ENCODE measurements around the gene CLSTN3.
"Not testable (repeated sequence)": the region's sequence is repeated elsewhere in the genome, so short reads cannot be mapped to it uniquely, and the experiment has no call there.

CLSTN3 gene

DNA sequence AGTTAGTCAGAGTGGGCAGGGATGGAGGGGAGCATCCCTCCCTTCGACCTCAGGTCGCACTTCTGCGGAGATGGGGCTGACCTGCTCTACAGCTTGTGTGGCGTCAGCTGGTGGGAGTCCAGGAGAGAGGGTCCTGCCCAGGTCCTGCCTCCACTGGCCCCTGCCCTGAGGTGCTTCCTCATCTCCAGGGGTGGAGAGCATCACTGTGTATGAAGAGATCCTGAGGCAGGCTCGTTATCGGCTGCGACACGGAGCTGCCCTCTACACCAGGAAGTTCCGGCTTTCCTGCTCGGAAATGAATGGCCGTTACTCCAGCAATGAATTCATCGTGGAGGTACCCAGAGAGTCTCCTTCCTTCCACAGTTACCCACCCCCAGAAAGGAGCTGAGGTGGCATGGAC lies 20.2 kb downstream of the CLSTN3 start:
- no peak for DNase-seq (ENCODE audit: low spot score)

DNA sequence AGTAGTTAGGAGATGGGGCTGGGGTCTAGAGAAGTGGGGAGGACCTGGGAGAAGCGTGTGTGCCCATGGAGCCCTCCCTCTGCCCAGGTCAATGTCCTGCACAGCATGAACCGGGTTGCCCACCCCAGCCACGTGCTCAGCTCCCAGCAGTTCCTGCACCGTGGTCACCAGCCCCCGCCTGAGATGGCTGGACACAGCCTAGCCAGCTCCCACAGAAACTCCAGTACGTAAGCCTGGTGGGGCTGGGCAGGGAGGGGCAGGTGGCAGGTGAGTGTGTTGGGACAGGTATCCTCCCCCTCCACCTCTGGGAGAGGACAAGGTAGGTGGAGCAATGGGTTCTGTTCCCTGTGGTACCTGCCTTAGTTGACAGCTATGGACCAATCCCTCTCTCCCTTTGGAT lies 20.7 kb downstream of the CLSTN3 start:
- DNase-seq (ENCODE audit: low spot score), result no peak

DNA sequence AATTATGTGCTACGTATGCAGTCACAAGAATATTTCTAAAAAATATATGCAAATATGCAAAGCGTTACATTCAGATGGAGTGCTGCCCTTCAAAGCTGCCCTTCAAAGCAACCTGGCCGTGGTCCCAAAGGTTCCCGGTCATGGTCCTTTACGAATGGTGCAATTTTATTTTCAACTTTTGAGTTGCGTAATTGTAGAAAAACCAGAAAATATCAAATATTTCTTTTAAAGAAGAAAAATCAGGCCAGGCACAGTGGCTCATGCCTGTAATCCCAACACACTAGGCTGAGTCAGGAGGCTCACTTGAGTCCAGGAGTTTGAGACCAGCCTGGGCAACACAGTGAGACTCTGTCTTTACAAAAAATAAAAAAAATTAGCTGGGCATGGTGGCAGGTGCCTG lies 21.4 kb downstream of the CLSTN3 start:
- no peak for DNase-seq (ENCODE audit: low spot score)

DNA sequence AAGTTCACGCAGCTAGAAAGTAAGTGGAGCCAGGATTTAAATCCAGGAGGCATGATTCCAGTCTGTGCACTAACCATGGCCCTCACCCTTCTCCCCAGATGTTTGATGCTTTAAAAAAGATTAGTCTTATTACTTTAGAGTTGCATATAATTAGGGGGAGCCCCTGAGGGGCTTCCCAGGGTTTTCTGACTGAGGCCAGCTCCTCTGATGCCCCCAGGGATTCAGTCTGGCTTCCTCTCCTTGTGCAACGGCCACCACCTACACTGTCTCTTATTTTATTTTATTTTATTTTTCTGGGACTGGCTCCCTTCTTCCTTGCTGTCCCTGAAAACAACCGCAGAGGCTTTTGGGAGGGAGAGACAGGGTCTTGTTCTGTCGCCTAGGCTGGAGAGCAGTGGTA lies 22.6 kb downstream of the CLSTN3 start:
- no peak for DNase-seq (ENCODE audit: low spot score)

DNA sequence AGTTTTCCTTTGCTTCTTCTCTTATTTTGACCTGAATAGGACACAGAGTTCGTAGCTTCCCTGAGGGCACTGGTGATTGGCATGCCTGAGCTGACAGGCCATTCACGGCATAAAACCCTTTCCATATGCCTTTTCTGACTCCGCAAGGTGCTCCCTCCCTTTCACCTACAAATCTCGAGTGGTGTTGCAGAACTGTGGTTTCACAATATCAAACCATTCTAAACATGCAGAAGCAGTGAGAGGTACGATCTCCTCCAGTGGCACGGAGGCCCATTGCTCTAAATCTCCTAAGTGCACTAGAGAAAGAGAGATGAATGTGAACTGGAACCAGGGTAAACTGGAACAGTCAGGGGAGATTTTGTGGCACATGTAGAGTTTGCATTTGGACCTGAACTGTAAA lies 23.9 kb downstream of the CLSTN3 start:
- DNase-seq (ENCODE audit: low spot score), result no peak

DNA sequence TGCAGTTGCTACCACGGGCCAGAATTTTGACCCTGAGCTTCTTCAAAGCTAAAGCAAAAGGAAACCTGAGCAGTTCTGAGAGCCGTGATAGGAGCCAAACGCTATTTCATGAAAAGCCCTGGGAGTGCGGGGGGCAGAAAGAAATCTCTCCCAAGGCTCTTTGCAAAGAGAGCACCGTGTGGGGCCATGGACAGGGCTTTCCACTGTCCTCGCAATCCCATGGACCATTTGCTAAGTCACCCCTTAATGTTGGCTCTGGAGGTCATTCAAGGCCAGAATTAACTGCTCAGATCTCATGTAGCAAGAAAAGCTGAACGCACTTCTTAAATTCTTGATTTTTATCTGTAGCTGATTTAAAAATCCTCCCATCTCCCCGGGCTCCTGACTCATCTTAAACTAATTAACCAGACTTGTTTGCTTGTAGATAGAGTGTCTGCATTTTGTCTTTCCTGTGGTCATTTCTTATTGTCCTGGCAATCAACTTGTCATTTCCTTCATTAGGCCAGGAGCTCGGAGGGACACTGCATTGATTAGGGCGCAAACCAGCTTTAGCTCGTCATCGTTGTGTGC lies 24.8 kb downstream of the CLSTN3 start:
- DNase-seq (ENCODE audit: low spot score), result no peak

DNA sequence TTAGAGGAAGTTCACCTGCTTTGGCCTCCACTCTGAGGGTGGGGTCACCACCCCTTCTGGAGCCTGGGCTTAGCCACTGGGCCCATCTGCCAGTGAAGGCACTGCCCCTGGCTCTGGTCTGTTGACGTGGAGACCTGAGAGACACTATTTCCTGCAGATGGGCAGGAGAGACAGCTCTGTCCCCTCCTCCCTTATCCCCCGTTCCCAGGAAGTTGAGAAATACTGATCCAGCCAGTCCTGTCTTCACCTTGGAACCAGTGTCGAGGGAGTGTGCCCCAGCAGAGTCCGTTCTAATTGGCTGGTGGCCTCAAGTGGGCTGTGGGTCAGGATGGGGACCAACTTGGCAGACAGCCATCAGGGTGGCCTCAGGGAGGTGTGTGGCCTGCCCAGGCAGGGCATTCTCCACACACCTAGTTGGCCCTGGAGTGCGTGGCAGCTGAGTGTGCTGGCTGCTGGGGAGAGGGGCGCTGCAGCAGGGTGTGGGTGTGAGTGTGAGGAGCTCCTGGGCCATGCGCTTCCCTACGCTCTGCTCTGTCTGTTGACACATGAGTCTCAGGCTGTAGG lies 25.4 kb downstream of the CLSTN3 start:
- no peak for DNase-seq (ENCODE audit: low spot score)

DNA sequence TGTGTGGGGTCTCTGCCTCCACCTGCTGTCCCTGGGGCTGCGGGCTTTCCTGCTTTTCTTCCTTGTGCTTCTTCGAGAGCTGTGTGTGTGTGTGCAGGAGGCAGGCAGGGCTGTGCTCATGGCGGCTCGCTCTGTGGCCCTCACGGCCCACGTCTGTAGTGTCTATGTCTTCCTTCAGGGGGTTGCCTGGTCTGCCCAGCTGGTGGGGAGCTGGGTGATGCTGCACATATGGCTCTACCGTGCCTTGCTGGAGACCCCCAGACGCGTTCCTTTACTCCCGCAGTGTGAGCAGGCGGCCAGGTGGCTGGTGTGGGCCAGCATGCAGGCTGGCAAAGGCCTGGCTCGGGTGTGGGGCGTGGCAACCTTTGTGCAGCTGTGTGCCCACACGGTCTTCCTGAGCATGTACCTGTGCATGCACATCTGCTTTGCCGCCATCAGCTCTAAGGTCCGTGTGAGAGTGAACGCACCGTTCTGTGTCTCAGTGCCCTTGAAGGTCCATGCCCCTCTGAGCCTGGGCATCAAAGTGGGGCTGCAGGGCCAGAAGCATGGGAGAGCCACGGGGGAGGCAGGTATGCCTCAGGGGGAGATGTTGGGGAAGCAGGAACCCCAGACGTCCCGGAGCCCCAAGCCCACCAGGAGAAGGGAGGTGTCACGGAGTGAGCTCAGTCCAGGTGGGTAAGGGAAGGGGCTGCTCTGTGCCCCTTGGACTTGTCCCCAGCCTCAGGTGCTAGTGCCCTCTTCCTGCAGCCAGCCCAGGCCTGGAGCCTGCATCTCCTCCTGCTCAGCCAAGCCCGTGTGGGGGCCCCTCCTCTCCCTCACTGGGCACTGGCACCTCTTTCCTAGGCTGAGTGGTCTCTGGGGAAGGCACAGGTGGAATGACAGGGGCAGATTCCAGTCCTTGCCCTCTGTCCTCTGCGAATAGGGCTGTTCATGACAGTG lies 26.4 kb downstream of the CLSTN3 start:
- no peak for DNase-seq (ENCODE audit: low spot score)

DNA sequence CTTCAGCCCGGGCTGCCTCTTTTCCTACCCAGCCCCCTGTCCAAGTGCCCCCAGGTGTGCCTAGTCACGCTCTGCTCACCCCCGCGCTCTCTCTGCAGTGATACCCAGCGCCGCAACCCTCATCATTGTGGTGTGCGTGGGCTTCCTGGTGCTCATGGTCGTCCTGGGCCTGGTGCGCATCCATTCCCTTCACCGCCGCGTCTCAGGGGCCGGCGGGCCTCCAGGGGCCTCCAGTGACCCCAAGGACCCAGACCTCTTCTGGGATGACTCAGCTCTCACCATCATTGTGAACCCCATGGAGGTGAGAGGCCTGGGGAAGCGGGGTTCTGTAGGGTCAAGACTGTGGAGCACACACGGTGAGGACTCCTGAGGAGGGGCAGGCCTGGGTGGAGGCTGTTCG lies 27.2 kb downstream of the CLSTN3 start:
- no peak for DNase-seq (ENCODE audit: low spot score)

DNA sequence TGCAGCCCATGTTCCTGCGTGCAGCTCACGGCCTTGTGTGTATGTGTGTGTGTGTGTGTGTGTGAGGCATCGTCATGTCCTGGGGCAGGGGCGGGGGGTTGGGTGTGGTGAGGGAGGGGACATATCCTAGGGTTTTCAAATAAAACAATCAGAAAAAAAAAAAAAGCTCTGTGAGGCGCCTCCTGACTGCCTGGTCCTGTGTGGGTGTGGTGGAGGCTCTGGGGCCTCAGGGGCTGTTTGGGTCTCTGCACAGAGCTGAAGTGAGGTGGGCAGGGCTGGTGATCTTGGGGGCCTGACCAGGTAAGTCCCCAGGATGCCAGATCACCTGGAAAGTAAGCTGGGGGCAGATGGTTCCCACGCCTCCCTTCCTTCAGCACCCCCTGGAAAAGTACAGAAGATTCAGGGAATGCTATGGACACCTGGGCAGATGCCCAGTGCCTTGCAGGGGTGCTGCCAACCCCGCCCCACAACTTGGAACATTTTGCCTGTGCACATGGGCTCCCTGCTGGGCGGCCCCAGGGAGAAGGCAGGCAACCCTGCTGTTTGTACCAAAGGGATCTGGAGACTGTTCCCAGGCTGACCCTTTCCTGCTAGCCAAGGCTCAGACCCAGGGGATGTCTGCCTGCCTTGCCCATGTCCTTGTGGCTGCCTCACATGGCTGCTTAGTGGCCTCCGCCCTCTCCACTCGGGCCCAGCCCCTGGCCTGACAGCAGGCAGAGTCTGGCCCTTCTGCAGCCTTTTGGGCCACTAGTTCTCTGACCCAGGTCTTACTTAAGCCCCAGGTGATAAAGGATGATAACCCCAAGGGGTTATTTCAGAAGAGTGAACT lies 28.8 kb downstream of the CLSTN3 start:
- DNase-seq (ENCODE audit: low spot score), result no peak

DNA sequence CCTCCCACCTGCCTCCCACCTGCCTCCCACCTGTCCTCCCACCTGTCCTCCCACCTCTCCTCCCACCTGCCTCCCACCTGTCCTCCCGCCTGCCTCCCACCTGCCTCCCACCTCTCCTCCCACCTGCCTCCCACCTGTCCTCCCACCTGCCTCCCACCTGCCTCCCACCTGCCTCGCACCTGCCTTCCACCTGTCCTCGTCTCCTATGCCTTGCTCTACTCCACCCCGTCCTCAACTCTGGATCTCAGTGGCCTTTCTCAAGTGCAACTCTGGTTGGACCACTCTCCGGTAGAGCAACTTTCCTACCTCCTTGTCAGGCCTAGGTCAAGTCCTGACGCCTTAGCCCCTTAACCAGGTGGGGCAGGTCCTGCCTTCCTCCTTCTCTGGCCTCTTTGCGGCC lies 30.0 kb downstream of the CLSTN3 start:
- DNase-seq (ENCODE audit: low spot score), result no peak

DNA sequence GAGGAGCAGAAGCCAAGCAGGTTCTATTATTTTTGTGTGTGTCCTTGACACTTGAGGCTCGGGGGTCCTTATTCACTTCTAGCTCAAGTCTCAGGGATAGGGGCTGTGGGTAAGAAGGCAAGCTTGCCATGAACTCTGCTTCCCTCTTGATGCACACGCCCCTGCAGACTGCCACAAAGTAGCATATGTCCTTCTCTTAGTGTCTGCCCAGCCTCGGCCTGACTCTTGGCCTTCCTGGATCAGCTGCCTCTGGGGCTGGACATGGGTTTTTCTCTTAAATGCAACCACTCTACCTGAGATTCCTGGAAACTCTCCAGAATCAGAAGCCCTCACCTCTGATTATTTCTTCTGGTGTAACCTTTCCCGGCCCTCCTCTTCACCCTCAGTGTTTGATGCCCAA lies 31.2 kb downstream of the CLSTN3 start:
- no peak for DNase-seq (ENCODE audit: low spot score)

DNA sequence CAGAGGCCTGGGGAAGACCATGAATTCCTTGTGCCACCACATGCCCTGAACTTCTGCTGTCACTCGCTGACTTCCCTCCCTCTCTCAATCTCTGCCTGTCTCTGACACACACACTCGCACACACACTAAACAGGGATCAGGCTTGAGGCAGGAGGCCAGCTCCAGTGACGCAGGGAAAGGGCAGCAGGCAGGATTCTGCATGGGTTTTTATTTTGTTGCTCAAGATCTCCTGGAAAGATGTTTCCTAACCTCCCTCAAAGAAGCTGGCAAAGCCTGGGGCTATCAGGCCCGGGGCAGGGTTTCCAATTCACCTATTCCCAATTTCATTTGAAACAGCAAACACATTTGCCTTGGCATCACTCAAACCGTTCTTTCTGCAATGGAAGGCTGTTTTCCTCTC lies 31.6 kb downstream of the CLSTN3 start:
- no peak for DNase-seq (ENCODE audit: low spot score)

DNA sequence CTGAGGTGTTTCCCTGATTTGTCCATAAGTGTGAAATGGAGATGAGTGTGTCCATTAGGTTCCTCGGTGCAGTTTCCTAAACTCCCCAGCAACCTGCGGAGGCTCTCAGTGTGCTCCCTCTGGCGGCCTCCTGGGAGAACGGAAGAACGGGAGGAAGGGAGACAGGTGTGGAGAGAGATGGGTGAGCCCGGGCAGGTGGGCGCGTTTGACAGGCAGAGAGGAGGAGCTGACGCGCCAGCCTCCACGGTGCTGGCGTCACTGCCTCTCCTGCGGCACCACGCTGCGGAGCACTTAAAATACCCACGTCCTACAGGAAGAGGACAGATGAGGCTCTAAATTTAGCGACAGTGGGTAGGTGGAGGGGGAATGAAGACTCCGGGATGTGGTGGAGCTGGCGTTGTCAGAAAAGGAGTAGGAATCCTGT lies 32.5 kb downstream of the CLSTN3 start:
- DNase-seq (ENCODE audit: low spot score), result peak; percentile 82

DNA sequence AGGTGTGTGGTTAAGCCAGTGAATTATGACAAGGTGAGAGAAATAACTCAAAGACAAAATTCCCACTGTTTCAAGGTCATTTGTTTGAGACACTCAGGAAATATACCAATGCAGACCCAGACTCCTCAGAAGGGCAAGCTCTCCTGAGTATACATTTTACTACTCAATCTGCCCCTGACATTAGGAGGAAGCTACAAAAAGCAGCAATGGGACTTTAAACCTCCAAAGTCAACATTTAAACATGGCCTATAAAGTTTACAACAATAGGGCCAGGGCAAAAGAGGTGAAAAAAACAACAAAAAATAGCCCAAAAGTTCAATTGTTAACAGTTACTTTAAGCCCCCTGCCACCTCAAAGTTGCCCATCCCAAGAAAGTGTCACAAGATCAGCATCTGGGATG lies 39.8 kb downstream of the CLSTN3 start:
- DNase-seq (ENCODE audit: low spot score), result no peak

DNA sequence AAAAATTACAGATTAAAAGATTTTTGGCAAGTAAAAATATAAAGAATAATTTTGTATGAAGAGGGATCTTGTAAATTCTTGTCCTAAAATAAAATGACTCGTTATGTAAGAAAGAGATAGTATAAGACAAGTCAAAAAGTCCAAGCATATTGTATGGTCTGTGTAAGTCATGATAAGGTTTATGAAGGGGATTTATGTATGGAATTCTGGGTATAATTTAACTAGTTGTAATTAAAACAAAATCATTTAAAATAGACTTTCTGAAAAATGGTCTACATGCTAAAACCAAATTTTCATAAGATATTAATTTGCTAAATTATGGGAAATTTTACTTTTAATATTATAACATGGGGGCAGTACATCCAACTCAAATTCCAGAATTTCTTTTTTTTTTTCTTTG lies 41.7 kb downstream of the CLSTN3 start:
- DNase-seq (ENCODE audit: low spot score), result no peak

DNA sequence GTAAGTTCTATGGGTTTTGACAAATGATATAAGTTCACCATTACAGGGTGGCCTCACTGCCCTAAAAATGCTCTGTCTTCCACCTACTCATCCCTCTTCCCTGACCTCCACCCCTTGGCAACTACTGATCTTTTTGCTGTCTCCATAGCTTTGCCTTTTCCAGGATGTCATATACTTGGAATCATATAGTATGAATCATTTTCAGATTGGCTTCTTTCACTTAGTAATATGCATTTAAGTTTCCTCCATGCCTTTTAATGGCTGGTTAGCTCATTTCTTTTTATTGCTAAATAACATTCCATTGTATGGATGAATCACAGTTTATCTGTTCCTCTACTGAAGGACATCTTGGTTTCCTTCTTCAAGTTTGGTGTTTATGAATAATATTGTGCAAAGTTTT lies 45.3 kb downstream of the CLSTN3 start:
- DNase-seq (ENCODE audit: low spot score), result no peak

DNA sequence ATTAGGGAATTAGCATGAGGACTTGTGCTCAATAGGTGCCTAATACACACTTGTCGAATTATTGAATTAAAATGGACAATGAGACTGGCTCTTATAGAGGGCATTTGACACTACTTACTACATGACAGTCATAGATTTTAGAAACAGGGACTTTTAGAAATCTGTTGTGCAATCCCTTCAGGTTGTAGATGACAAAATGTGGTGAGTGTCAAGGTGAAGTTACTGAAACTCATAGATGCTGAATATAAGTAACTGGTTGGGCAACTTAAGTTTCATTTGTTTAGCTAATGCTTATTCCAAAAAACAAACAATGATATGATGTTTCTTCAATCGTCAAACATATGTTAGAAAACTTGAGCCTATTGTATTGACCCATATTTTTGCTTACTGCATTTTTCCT lies 46.4 kb downstream of the CLSTN3 start:
- no peak for DNase-seq (ENCODE audit: low spot score)

DNA sequence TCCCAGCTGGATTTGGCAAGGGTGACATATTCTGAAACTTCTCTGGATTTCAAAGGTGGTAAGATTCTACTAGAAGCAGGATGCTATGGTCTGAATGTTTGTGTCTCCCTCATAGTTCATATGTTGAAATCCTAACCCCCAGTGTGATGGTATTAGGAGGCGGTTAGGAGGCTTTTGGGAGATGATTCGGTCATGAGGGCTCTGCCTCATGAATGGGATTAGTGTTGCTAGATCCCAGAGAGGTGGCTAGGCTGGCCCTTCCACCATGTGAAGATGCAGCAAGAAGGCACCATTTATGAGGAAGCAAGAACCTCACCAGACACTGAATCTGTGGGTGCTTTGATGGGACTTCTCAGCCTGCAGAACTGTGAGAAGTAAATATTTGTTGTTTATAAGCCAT lies 48.3 kb downstream of the CLSTN3 start:
- no peak for DNase-seq (ENCODE audit: low spot score)

DNA sequence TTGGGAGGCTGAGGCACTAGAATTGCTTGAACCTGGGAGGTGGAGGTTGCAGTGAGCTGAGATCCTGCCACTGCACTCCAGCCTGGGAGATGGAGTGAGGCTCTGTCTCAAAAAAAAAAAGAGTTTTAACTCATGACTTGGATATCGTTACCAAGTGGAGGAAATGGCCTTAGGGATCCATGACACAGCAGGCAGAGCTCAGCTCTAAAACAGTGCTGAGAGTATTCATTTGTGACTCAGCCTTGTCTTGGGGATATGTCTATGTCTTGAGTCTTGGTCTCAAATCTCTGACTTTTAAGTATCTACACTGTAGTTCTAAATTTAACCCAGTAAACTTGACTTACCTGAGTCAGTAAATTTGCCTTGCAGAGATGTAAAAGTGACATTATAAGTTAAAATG lies 50.5 kb downstream of the CLSTN3 start:
- DNase-seq (ENCODE audit: low spot score), result no peak

DNA sequence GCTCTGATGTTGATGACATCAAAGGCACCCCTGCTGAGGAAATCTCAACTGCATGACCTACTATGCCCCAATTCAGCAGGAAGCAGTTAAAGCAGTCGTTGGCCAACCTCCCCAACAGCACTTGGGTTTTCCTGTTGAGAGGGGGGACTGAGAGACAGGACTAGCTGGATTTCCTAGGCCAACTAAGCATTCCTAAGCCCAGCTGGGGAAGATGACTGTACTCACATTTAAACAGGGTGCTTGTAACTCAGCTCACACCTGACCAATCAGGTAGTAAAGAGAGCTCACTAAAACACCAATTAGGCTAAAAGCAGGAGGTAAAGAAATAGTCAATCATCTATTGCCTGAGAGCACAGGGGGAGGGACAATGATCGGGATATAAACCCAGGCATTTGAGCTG lies 55.9 kb downstream of the CLSTN3 start:
- DNase-seq (ENCODE audit: low spot score), result not testable (repeated sequence)

DNA sequence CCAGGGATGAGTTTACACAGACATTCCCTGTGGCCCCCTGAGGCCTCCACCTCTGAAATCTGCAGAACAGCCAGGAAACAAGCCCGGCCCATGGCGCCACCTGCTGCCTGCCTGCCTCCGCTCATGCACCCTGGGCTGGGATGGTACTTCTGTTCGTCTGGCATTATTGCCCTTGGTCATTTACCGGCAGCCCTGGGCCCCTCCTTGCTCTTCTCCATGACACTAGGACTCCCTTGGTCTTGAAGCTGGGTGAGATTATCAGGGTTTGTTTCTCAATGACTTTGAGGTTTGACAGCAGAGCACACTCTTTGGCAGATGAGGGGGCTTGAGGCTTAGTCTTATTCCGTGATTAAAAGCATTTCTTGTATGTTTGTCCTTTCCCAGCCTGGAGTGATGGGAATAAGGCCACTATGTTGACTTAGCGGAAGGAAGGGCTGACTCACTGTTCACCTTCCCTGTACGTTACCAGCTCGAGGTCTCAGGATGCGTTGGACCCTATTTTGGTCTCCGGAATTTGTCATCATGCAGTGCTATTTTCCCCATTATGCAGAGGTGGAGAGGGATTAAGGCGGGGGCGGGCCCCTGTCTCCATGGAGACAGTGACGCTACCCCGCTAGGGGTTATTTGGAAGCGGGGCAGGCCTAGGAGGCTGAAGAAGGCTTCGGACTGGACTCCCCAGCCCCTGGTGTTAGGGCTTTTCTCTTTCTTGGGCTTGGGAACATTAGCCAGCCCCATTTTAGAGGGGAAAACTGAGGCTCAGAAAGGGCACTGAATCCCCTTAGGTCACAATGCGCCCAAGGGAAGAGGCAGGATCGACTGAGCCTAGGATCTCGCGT lies 58.6 kb downstream of the CLSTN3 start:
- peak; percentile 76 for DNase-seq (ENCODE audit: low spot score)

Data from LoVo (cell line).